Measurements from ENCODE around the gene SLC3A2. TPM values are rescaled to one million over a fixed set of nuclear protein-coding genes. Genes with fewer than 3 reads are reported as not detected.

Gene SLC3A2
- total and polyA plus RNA-seq, 2 of the 13 experiments (the other 11 are each of a cell fraction or from before 2014, with no cell fraction given): 213 to 226 TPM

- TF ChIP-seq, protein P1, sequence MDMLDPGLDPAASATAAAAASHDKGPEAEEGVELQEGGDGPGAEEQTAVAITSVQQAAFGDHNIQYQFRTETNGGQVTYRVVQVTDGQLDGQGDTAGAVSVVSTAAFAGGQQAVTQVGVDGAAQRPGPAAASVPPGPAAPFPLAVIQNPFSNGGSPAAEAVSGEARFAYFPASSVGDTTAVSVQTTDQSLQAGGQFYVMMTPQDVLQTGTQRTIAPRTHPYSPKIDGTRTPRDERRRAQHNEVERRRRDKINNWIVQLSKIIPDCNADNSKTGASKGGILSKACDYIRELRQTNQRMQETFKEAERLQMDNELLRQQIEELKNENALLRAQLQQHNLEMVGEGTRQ (IDR thresholded peaks at IDR 0.05; ENCODE audit: low read depth, low read length): no peak
- TF ChIP-seq, protein P1 (CRISPR knock-in tag; IDR thresholded peaks at IDR 0.05; ENCODE audit: borderline replicate concordance): 0 out of 2 replicates have a peak, but pooled peaks have one; percentile 7
- TF ChIP-seq HOXA9 (CRISPR knock-in tag; IDR thresholded peaks at IDR 0.05; ENCODE audit: borderline replicate concordance) (peak; percentile 100), NR2F2 (IDR thresholded peaks at IDR 0.05; ENCODE audit: borderline replicate concordance, low read depth) (peak; percentile 76), KLF6 (CRISPR knock-in tag; IDR thresholded peaks at IDR 0.05) (0 out of 2 replicates have a peak, but pooled peaks have one; percentile 8), DMAP1 (CRISPR knock-in tag; IDR thresholded peaks at IDR 0.05) (0 out of 2 replicates have a peak, but pooled peaks have one; percentile 27), NCOR1 (IDR thresholded peaks at IDR 0.05; ENCODE audit: borderline replicate concordance, low read length) (peak; percentile 68), DR1 (CRISPR knock-in tag; IDR thresholded peaks at IDR 0.05) (no peak), ZNF263 (CRISPR knock-in tag; IDR thresholded peaks at IDR 0.05) (no peak), HOXA5 (CRISPR knock-in tag; IDR thresholded peaks at IDR 0.05) (peak; percentile 92), RXRA (CRISPR knock-in tag; IDR thresholded peaks at IDR 0.05) (peak; percentile 48; the same call in 1 of the 2 replicates), EP300 (IDR thresholded peaks at IDR 0.05; ENCODE audit: low read depth in 2 of 2, low read length in 2 of 2) (peak in 1 of 2 experiments; percentile 59; a peak in 1 of 4 replicates), EP300 (CRISPR knock-in tag; IDR thresholded peaks at IDR 0.05; ENCODE audit: borderline replicate concordance) (no peak), HNF4A (CRISPR knock-in tag; IDR thresholded peaks at IDR 0.05) (peak; percentile 84), SOX13 (IDR thresholded peaks at IDR 0.05) (no peak), SOX13 (CRISPR knock-in tag; conservative IDR thresholded peaks at IDR 0.05 in 1 of 2, IDR thresholded peaks at IDR 0.05 in 1 of 2) (0 out of 4 replicates have a peak, but pooled peaks of 1 of the 2 experiments have one; percentile 9), HNRNPH1 (optimal IDR thresholded peaks at IDR 0.05; ENCODE audit: low read depth, low read length) (peak; percentile 86), RXRB (CRISPR knock-in tag; IDR thresholded peaks at IDR 0.05; ENCODE audit: borderline replicate concordance) (peak; percentile 34; the same call in 1 of the 2 replicates), SP5 (CRISPR knock-in tag; IDR thresholded peaks at IDR 0.05; ENCODE audit: borderline replicate concordance, low read depth) (no peak), KDM6A (CRISPR knock-in tag; IDR thresholded peaks at IDR 0.05; ENCODE audit: low read depth) (0 out of 2 replicates have a peak, but pooled peaks have one; percentile 46), BCL6 (CRISPR knock-in tag; IDR thresholded peaks at IDR 0.05) (peak; percentile 31; the same call in 1 of the 2 replicates), FOXK1 (CRISPR knock-in tag; IDR thresholded peaks at IDR 0.05; ENCODE audit: borderline replicate concordance, low read depth) (peak; percentile 21; the same call in 1 of the 2 replicates), ZNF264 (CRISPR knock-in tag; IDR thresholded peaks at IDR 0.05) (peak; percentile 98)
- TF ChIP-seq, protein P2, sequence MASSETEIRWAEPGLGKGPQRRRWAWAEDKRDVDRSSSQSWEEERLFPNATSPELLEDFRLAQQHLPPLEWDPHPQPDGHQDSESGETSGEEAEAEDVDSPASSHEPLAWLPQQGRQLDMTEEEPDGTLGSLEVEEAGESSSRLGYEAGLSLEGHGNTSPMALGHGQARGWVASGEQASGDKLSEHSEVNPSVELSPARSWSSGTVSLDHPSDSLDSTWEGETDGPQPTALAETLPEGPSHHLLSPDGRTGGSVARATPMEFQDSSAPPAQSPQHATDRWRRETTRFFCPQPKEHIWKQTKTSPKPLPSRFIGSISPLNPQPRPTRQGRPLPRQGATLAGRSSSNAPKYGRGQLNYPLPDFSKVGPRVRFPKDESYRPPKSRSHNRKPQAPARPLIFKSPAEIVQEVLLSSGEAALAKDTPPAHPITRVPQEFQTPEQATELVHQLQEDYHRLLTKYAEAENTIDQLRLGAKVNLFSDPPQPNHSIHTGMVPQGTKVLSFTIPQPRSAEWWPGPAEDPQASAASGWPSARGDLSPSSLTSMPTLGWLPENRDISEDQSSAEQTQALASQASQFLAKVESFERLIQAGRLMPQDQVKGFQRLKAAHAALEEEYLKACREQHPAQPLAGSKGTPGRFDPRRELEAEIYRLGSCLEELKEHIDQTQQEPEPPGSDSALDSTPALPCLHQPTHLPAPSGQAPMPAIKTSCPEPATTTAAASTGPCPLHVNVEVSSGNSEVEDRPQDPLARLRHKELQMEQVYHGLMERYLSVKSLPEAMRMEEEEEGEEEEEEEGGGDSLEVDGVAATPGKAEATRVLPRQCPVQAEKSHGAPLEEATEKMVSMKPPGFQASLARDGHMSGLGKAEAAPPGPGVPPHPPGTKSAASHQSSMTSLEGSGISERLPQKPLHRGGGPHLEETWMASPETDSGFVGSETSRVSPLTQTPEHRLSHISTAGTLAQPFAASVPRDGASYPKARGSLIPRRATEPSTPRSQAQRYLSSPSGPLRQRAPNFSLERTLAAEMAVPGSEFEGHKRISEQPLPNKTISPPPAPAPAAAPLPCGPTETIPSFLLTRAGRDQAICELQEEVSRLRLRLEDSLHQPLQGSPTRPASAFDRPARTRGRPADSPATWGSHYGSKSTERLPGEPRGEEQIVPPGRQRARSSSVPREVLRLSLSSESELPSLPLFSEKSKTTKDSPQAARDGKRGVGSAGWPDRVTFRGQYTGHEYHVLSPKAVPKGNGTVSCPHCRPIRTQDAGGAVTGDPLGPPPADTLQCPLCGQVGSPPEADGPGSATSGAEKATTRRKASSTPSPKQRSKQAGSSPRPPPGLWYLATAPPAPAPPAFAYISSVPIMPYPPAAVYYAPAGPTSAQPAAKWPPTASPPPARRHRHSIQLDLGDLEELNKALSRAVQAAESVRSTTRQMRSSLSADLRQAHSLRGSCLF (CRISPR knock-in tag; IDR thresholded peaks at IDR 0.05; ENCODE audit: borderline replicate concordance): no peak
Measured at GRCh38 chr11:62889484-62890437, 9.1 kb downstream of the SLC3A2 start (continued).
